Measurements from ENCODE around the gene CBL.
"Not testable (repeated sequence)": the region's sequence is repeated elsewhere in the genome, so short reads cannot be mapped to it uniquely, and the experiment has no call there.

CBL gene

GRCh38 chr11:119218141-119218878 is 12.2 kb downstream of the CBL start:
- DNase-seq, result no peak

GRCh38 chr11:119222308-119222707 is 16.2 kb downstream of the CBL start:
- DNase-seq, result no peak

GRCh38 chr11:119222891-119223290 is 16.8 kb downstream of the CBL start:
- no peak for DNase-seq

GRCh38 chr11:119223856-119224255 is 17.7 kb downstream of the CBL start:
- DNase-seq, result no peak

GRCh38 chr11:119228535-119229287 is 22.6 kb downstream of the CBL start:
- DNase-seq, result not testable (repeated sequence)

- no peak for DNase-seq
Observed at GRCh38 chr11:119229288-119229672, 23.1 kb downstream of the CBL start.

GRCh38 chr11:119229741-119230140 is 23.6 kb downstream of the CBL start:
- DNase-seq, result no peak

GRCh38 chr11:119236490-119236889 is 30.4 kb downstream of the CBL start:
- DNase-seq, result no peak

GRCh38 chr11:119236891-119237290 is 30.8 kb downstream of the CBL start:
- no peak for DNase-seq

- DNase-seq, result no peak
Observed at GRCh38 chr11:119237515-119237914, 31.4 kb downstream of the CBL start.

GRCh38 chr11:119248750-119249670 is 42.9 kb downstream of the CBL start:
- DNase-seq, result no peak

GRCh38 chr11:119249671-119250010 is 43.5 kb downstream of the CBL start:
- no peak for DNase-seq

- no peak for DNase-seq
Observed at GRCh38 chr11:119251114-119251513, 45.0 kb downstream of the CBL start.

- peak; percentile 24 for DNase-seq
Observed at GRCh38 chr11:119254239-119254638, 48.1 kb downstream of the CBL start.

GRCh38 chr11:119258180-119258579 is 52.0 kb downstream of the CBL start:
- DNase-seq, result peak; percentile 22

GRCh38 chr11:119258983-119259382 is 52.8 kb downstream of the CBL start:
- DNase-seq, result no peak

- DNase-seq, result no peak
Observed at GRCh38 chr11:119262668-119263351, 56.7 kb downstream of the CBL start.

- no peak for DNase-seq
Observed at GRCh38 chr11:119263352-119263940, 57.3 kb downstream of the CBL start.

- no peak for DNase-seq
Observed at GRCh38 chr11:119266063-119266462, 59.9 kb downstream of the CBL start.

GRCh38 chr11:119266517-119267255 is 60.5 kb downstream of the CBL start:
- DNase-seq, result no peak

- no peak for DNase-seq
Observed at GRCh38 chr11:119267645-119268044, 61.5 kb downstream of the CBL start.

- no peak for DNase-seq
Observed at GRCh38 chr11:119273721-119274120, 67.6 kb downstream of the CBL start.
